H1 (cell line): ENCODE results near the gene MIER2. TPM values are rescaled to one million over a fixed set of nuclear protein-coding genes. Genes with fewer than 3 reads are reported as not detected.

ENCODE experiments used
- CTCF ChIA-PET: fragments of 300-600 bp; sonication (Branson Sonifier 250); formaldehyde crosslinking; loops from one replicate; lab custom pipeline; 2021; ENCODE audit not compliant: partially characterized antibody; lab: Charles Lee
- POLR2A ChIA-PET: fragments of 300-600 bp; sonication (Branson Sonifier 250); formaldehyde crosslinking; loops from one replicate; lab custom pipeline; 2021; ENCODE audit warnings: inconsistent platforms; ENCODE audit not compliant: partially characterized antibody; lab: Charles Lee
- DNase-seq, 2 experiments: peaks; one replicate each; pipeline versions ENCODE4 v3.0.0 to v3.0.0-alpha.2; 2010 to 2022; ENCODE audit warnings: low spot score in 2 of 2, low read depth in 1 of 2, mixed read lengths in 1 of 2
- FAIRE-seq: peaks from 2 replicates; lab custom pipeline; 2011; peaks lifted over from hg19 to GRCh38; lab: Jason Lieb, UNC
- H2AFZ ChIP-seq: 2 replicates; pipeline ENCODE4 v1.8.1; 2012; ENCODE audit warnings: low read length, inconsistent platforms
- H2AK5ac ChIP-seq: 2 replicates; pipeline ENCODE4 v1.6.1; 2013; ENCODE audit warnings: low read depth, low read length
- H2BK120ac ChIP-seq: replicated peaks from 2 replicates; pipeline ENCODE3; 2013; ENCODE audit warnings: low read depth, low read length, inconsistent platforms
- H2BK12ac ChIP-seq: 2 replicates; pipeline ENCODE4 v1.6.1; 2013; ENCODE audit warnings: low read depth, low read length
- H2BK15ac ChIP-seq: 2 replicates; pipeline ENCODE4 v1.6.1; 2013; ENCODE audit warnings: low read length
- H2BK20ac ChIP-seq: 2 replicates; pipeline ENCODE4 v1.6.1; 2013; ENCODE audit warnings: low read length
- H2BK5ac ChIP-seq: 2 replicates; pipeline ENCODE4 v1.6.1; 2013; ENCODE audit warnings: low read depth, low read length
- H3K14ac ChIP-seq: 2 replicates; pipeline ENCODE4 v1.6.1; 2013; ENCODE audit warnings: inconsistent platforms; ENCODE audit not compliant: insufficient read length
- H3K18ac ChIP-seq: 2 replicates; pipeline ENCODE4 v1.6.1; 2013; ENCODE audit warnings: low read length; ENCODE audit errors: extremely low read depth
- H3K23ac ChIP-seq: 2 replicates; pipeline ENCODE4 v1.6.1; 2013; ENCODE audit warnings: inconsistent platforms; ENCODE audit not compliant: insufficient read length
- H3K23me2 ChIP-seq: 2 replicates; pipeline ENCODE4 v1.6.1; 2013; ENCODE audit warnings: low read depth, low read length
- H3K27ac ChIP-seq: 2 replicates; pipeline ENCODE4 v1.6.1; 2011; ENCODE audit warnings: low read depth, low read length, inconsistent platforms
- H3K27me3 ChIP-seq, 4 experiments: replicated peaks in 1 of 4; 1 replicate in 1 of 4; 2 replicates in 3 of 4; pipeline versions ENCODE4 v1.6.1 to v1.8.1; 2011 to 2013; ENCODE audit warnings: low read length in 3 of 4, mild to moderate bottlenecking in 3 of 4, inconsistent platforms in 2 of 4, mixed read lengths in 2 of 4, moderate library complexity in 1 of 4; ENCODE audit not compliant: control insufficient read depth in 3 of 4, insufficient read depth in 3 of 4; ENCODE audit errors: extremely low read depth in 1 of 4
- H3K36me3 ChIP-seq, 4 experiments: 2 replicates each; pipeline versions ENCODE4 v1.6.1 to v1.8.1; 2011 to 2013; ENCODE audit warnings: mild to moderate bottlenecking in 4 of 4, low read length in 3 of 4, moderate library complexity in 2 of 4, control low read depth in 1 of 4, inconsistent platforms in 1 of 4; ENCODE audit not compliant: insufficient read depth in 4 of 4, control insufficient read depth in 2 of 4
- H3K4ac ChIP-seq: replicated peaks from 2 replicates; pipeline ENCODE3; 2013; ENCODE audit warnings: low read length, low read depth, mixed read lengths, inconsistent platforms; ENCODE audit not compliant: insufficient read length
- H3K4me1 ChIP-seq, 4 experiments: replicated peaks in 1 of 4; 1 replicate in 1 of 4; 2 replicates in 3 of 4; pipeline versions ENCODE4 v1.6.1 to v1.8.1; 2011 to 2013; ENCODE audit warnings: low read length in 3 of 4, inconsistent platforms in 2 of 4, mixed read lengths in 1 of 4; ENCODE audit not compliant: insufficient read depth in 4 of 4, control insufficient read depth in 3 of 4
- H3K4me2 ChIP-seq, 2 experiments: 2 replicates each; pipeline versions ENCODE4 v1.6.1 to v1.8.1; 2011 to 2013; ENCODE audit warnings: low read depth in 2 of 2, low read length in 2 of 2, control low read depth in 1 of 2, inconsistent platforms in 1 of 2, mild to moderate bottlenecking in 1 of 2; ENCODE audit not compliant: insufficient read depth in 1 of 2
- H3K4me3 ChIP-seq, 4 experiments: fragments of 200-600, 300-600 bp in 1 of 4; sonication (generic), shearing (Covaris generic), sonication (Bioruptor Twin) in 1 of 4; 2 replicates each; pipeline versions ENCODE4 v1.5.1 to v1.8.1; 2011 to 2016; ENCODE audit warnings: low read length in 4 of 4, low read depth in 3 of 4, control low read depth in 2 of 4, inconsistent platforms in 2 of 4, mild to moderate bottlenecking in 2 of 4, mixed read lengths in 1 of 4, moderate library complexity in 1 of 4; ENCODE audit not compliant: insufficient read depth in 2 of 4; ENCODE audit errors: extremely low read depth in 1 of 4
- H3K56ac ChIP-seq: replicated peaks from 2 replicates; pipeline ENCODE3; 2013; ENCODE audit warnings: low read depth, mild to moderate bottlenecking, mixed read lengths, low read length, inconsistent platforms; ENCODE audit not compliant: insufficient read length
- H3K79me1 ChIP-seq: 2 replicates; pipeline ENCODE4 v1.6.1; 2013; ENCODE audit warnings: low read depth, low read length, control low read depth
- H3K79me2 ChIP-seq, 2 experiments: 2 replicates each; pipeline versions ENCODE4 v1.6.1 to v1.8.1; 2012 to 2013; ENCODE audit warnings: low read length in 2 of 2, mild to moderate bottlenecking in 2 of 2, inconsistent platforms in 1 of 2; ENCODE audit not compliant: insufficient read depth in 2 of 2, control insufficient read depth in 1 of 2
- H3K9ac ChIP-seq, 4 experiments: replicated peaks in 1 of 4; 1 replicate in 1 of 4; 2 replicates in 3 of 4; pipeline versions ENCODE4 v1.6.1 to v1.8.1; 2011 to 2013; ENCODE audit warnings: low read depth in 3 of 4, low read length in 3 of 4, control low read depth in 2 of 4, mild to moderate bottlenecking in 2 of 4, moderate library complexity in 2 of 4, inconsistent platforms in 1 of 4; ENCODE audit errors: extremely low read depth in 1 of 4
- H3K9me3 ChIP-seq, 2 experiments: 2 replicates each; pipeline versions ENCODE4 v1.6.1 to v1.8.1; 2012 to 2013; ENCODE audit warnings: mild to moderate bottlenecking in 2 of 2, moderate library complexity in 2 of 2, control low read depth in 1 of 2, inconsistent platforms in 1 of 2, low read depth in 1 of 2, low read length in 1 of 2, mixed read lengths in 1 of 2; ENCODE audit not compliant: insufficient read depth in 2 of 2
- H4K20me1 ChIP-seq, 2 experiments: replicated peaks in 1 of 2; 2 replicates each; pipeline versions ENCODE3 to v1.8.1; 2011 to 2013; ENCODE audit warnings: inconsistent platforms in 2 of 2, low read length in 2 of 2, mild to moderate bottlenecking in 1 of 2; ENCODE audit not compliant: insufficient read depth in 2 of 2, control insufficient read depth in 1 of 2
- H4K5ac ChIP-seq: 2 replicates; pipeline ENCODE4 v1.6.1; 2013; ENCODE audit warnings: low read length, low read depth, mixed read lengths, inconsistent platforms; ENCODE audit not compliant: insufficient read length
- H4K8ac ChIP-seq: 2 replicates; pipeline ENCODE4 v1.8.0; 2013; ENCODE audit warnings: mild to moderate bottlenecking, moderate library complexity, low read length, inconsistent platforms; ENCODE audit not compliant: insufficient read depth; ENCODE audit errors: extremely low read depth
- H4K91ac ChIP-seq: replicated peaks from 2 replicates; pipeline ENCODE3; 2013; ENCODE audit warnings: low read length, mixed read lengths, inconsistent platforms; ENCODE audit not compliant: insufficient read length
- CEBPB ChIP-seq: IDR thresholded peaks from 2 replicates; pipeline ENCODE4 v1.6.1; 2012; ENCODE audit warnings: low read depth, low read length
- GTF2F1 ChIP-seq: IDR thresholded peaks from 2 replicates; pipeline ENCODE4 v1.6.1; 2012; ENCODE audit warnings: low read depth, low read length, improper control_type of control experiment, borderline replicate concordance
- KDM1A ChIP-seq: fragments of 200-600, 300-600 bp; sonication (generic); IDR thresholded peaks from 2 replicates; pipeline ENCODE4 v1.7.1; 2016; ENCODE audit warnings: mild to moderate bottlenecking, low read length, borderline replicate concordance
- NRF1 ChIP-seq: IDR thresholded peaks from 2 replicates; pipeline ENCODE4 v1.6.1; 2011; ENCODE audit warnings: mild to moderate bottlenecking, low read depth, low read length, improper control_type of control experiment
- RFX5 ChIP-seq: IDR thresholded peaks from 2 replicates; pipeline ENCODE4 v1.6.1; 2011; ENCODE audit warnings: low read depth, low read length, improper control_type of control experiment, borderline replicate concordance
- SP1 ChIP-seq: IDR thresholded peaks from 2 replicates; pipeline ENCODE4 v1.6.1; 2011; ENCODE audit warnings: low read depth, low read length
- SP2 ChIP-seq: IDR thresholded peaks from 2 replicates; pipeline ENCODE4 v1.6.1; 2012; ENCODE audit warnings: mild to moderate bottlenecking, low read length, inconsistent platforms
- WGBS, 2 experiments: shearing (Covaris generic) in 1 of 2; methylation state at CpG; one replicate each; pipeline versions ENCODE4 v1.1.6 to v1.1.7; 2013 to 2015; ENCODE audit warnings: low lambda C conversion rate in 2 of 2, mixed read lengths in 2 of 2, inconsistent platforms in 1 of 2, low coverage in 1 of 2, missing lambda C conversion rate in 1 of 2; ENCODE audit not compliant: insufficient replicate concordance in 2 of 2, insufficient coverage in 1 of 2, insufficient read length in 1 of 2; ENCODE audit errors: extremely low coverage in 1 of 2, missing lambda C conversion rate in 1 of 2; 5-methylcytosine and 5-hydroxymethylcytosine counted together
- polyA plus RNA-seq, 7 experiments: library from polyadenylated mRNA; depleted of rRNA in 3 of 7; stranded (reverse) in 5 of 7; unstranded in 2 of 7; fragments of >200 nt in 5 of 7; fragments of 200-250 nt in 2 of 7; gene quantifications; 1 replicate in 5 of 7; 2 replicates in 1 of 7; 4 replicates in 1 of 7; pipeline versions ENCODE4 v1.2.1 to v1.2.3, GENCODE V29; 2011 to 2013; ENCODE audit warnings: missing spikeins in 2 of 7, mixed read lengths in 2 of 7
- total RNA-seq: library from RNA; stranded (reverse); fragmentation: NEBNext Ultra II Directional; extraction: Animal tissue kit (Norgen Biotek cat#: 25700); gene quantifications from 2 replicates; pipeline ENCODE4 v1.2.1, GENCODE V29; 2021
- TF ChIP-seq, protein P1 (sequence below): IDR thresholded peaks from 2 replicates; pipeline ENCODE4 v1.6.1; 2011; ENCODE audit warnings: low read length, improper control_type of control experiment
- TF ChIP-seq, protein P2 (sequence below): IDR thresholded peaks from 2 replicates; pipeline ENCODE4 v1.6.1; 2012; ENCODE audit warnings: low read length, inconsistent platforms

The MIER2 gene
- total and polyA plus RNA-seq, 2 of the 8 experiments (the other 6 are each of a cell fraction or from before 2014, with no cell fraction given) = 30.3 to 48.3 TPM

DNA sequence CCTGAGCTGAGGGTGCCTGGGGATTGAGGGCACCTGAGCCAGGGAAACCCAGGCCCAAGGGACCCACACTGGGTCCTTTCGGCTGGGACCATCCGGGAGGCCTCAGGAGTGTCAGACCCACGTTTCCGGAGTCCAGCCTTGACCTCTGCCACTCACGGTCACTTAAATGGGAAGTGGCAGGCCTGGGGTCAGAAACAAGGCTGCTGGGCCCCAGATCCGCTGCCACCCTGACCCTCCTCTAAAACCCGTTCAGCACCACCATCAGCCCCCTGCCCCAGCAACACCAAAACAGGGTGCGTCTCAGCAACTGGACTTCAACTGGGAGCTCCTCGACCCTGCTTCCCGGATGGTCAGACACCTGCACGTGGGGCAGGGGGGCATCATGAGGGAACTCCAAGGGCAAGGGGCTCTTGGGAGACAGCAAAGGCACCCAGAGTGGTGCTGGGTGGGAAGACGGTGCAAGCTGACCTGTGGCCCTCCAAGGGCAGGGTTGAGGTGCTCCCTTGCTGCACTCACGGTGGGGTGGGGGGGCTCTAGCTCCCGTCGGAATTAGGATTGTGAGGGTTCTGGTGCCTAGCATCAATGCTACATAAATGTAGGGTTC is 52.2 kb downstream of the MIER2 start:
- Histone ChIP-seq H3K4me1 (peaks cover 7 to 30% (median 25%) of the 10 kb centered on the region in 4 experiments), H2BK20ac (peak overlapping the region; percentile 72), H3K79me1 (peaks cover 1% of the 10 kb centered on the region; the same call in 1 of the 2 replicates), H4K5ac (no peak overlapping the region), H4K91ac (peak overlapping the region; percentile 95), H3K4me2 (no peak overlapping the region), H3K4ac (peak overlapping the region; percentile 16), H3K18ac (peak overlapping the region; percentile 48; the same call in 1 of the 2 replicates), H3K4me3 (no peak overlapping the region), H3K23ac (no peak overlapping the region), H3K14ac (no peak overlapping the region), H3K79me2 (peaks cover 0 to 17% of the 10 kb centered on the region in 2 experiments; a peak in 3 of 4 replicates), H3K36me3 (peaks cover 0 to 2% (median 0%) of the 10 kb centered on the region in 4 experiments; a peak in 1 of 8 replicates), H4K8ac (no peak overlapping the region; the same call in 1 of the 2 replicates), H4K20me1 (no peaks in the 10 kb centered on the region), H2BK12ac (peak overlapping the region; percentile 87; the same call in 1 of the 2 replicates), H3K27ac (no peak overlapping the region), H3K9ac (no peak overlapping the region), H3K9me3 (peaks cover 0 to 13% of the 10 kb centered on the region in 2 experiments; a peak in 1 of 4 replicates), H2BK120ac (no peak overlapping the region), H3K27me3 (peaks cover 0 to 16% (median 8%) of the 10 kb centered on the region in 4 experiments; a peak in 3 of 7 replicates), H2BK15ac (no peak overlapping the region), H3K56ac (no peak overlapping the region), H2AFZ (no peak overlapping the region), H2AK5ac (peak overlapping the region; percentile 93; the same call in 1 of the 2 replicates), H2BK5ac (peak overlapping the region; percentile 35; the same call in 1 of the 2 replicates), H3K23me2 (peaks cover 2% of the 10 kb centered on the region; the same call in 1 of the 2 replicates)
- 92% methylated on average over 15 of the region's 15 CpGs; no CpG with 5 or more reads in 1 of the 2 experiments for WGBS, 2 experiments
- CTCF ChIA-PET = interaction anchor here (1.4 kb wide), 1 partner anchor 11 kb away, joined by 3 read pairs; no protein-coding TSS in a partner anchor
- POLR2A ChIA-PET = interaction anchor here (1.8 to 5.6 kb wide), 5 partner anchors 9 to 26 kb away, joined by 7 to 38 read pairs (median 9); no protein-coding TSS in a partner anchor
- FAIRE-seq (no peak), DNase-seq (no peak)
- TF ChIP-seq KDM1A = no peak
- TF ChIP-seq CEBPB = no peak
- no peak for TF ChIP-seq RFX5
- TF ChIP-seq, protein P1, sequence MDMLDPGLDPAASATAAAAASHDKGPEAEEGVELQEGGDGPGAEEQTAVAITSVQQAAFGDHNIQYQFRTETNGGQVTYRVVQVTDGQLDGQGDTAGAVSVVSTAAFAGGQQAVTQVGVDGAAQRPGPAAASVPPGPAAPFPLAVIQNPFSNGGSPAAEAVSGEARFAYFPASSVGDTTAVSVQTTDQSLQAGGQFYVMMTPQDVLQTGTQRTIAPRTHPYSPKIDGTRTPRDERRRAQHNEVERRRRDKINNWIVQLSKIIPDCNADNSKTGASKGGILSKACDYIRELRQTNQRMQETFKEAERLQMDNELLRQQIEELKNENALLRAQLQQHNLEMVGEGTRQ = no peak
- no peak for TF ChIP-seq SP2
- TF ChIP-seq NRF1 = no peak
- TF ChIP-seq, protein P2, sequence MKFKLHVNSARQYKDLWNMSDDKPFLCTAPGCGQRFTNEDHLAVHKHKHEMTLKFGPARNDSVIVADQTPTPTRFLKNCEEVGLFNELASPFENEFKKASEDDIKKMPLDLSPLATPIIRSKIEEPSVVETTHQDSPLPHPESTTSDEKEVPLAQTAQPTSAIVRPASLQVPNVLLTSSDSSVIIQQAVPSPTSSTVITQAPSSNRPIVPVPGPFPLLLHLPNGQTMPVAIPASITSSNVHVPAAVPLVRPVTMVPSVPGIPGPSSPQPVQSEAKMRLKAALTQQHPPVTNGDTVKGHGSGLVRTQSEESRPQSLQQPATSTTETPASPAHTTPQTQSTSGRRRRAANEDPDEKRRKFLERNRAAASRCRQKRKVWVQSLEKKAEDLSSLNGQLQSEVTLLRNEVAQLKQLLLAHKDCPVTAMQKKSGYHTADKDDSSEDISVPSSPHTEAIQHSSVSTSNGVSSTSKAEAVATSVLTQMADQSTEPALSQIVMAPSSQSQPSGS = no peak
- TF ChIP-seq GTF2F1 = no peak
- no peak for TF ChIP-seq SP1
